DMS153 treated with DMSO at 0.1 percent for 48 hours (cell line): Measurements from ENCODE around the gene PRKAG2.

Experiments
- DNase-seq: peaks from one replicate; lab custom pipeline; 2025; ENCODE audit not compliant: unreplicated experiment; lab: John Stamatoyannopoulos, UW

PRKAG2 gene

DNA sequence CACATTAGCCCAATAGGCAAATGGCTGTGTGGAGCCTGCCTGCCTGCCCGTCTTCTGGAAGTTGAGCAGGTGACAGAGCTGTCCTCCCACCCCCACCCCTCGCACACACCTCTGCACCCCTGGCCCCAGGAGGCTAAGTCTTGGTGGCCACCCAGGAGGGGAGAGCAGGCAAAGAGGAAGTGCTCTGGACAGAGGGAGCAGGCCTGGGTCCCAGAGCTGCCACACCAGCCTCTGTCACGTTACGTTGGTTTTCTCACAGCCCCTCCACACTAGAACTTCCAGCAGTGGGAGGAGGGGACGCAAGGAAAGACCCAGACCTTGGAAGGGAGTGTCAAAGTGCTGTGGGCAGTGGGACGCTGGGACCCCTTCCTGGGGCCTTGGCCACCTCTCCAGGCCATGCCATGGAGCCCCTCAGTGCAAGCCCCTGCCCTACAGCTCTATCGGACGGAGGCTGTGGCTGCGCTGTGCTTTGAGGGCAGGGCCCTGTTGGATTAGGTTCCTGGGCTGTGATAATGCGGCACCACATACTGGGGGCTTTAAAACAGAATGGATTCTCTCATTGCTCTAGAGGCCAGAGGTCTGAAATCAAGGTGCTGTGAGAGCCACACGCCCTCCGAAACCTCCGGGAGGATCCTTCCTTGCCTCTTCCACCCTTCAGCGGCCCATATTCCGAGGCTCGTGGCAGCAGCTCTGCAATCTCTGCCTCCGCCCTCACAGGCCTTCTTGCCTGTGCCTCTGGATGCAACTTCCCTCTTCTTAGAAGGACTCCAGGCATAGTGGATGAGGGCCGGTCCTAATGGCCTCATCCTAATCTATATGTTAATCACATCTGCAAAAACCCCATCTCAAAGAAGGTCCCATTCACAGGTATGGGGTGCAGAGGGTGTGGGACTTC, 9.9 kb downstream of the PRKAG2 start:
- no peak for DNase-seq

GRCh38 chr7:151866028-151866427, 10.9 kb downstream of the PRKAG2 start:
- DNase-seq: no peak

- DNase-seq: no peak
These were observed 11.7 kb downstream of the PRKAG2 start for GRCh38 chr7:151865070-151865670.

DNA sequence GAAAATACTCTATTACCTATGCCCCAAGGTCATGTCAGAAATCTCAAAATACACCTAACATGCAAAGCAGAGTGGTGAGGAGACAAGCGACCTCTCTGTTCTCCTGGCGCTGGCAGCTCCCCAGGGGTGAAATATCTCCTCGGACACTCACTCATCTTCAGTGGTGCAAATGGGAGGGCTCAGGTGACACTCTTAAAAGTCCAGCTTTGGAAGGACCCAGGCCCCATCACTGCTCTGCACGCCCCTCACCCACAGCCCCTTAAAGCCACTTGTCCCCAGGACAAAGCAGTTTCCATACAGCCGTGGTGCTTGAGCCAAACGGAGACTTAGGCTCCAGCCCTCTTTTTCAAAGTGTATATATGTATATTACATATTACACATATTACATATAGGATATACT, 12.4 kb downstream of the PRKAG2 start:
- no peak for DNase-seq

DNA sequence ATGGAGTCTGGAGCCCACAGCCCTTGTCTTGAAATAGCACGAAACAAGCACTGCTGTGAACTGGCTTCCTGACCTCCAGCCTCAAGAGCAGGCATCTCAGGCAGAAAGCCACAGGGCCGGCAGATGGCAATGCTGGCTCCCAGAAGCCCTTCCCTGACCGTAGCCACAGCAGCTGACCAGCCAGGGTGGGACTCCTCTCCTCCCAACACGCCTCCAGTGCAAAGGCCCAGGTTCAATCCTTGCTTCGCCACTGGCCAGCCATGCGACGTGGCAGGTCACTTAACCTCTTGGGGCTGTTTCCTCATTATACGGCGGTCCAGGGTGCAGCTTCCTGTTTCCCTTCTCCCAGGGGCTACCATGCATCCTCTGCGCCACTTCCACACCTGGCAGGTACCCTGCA, 12.8 kb downstream of the PRKAG2 start:
- no peak for DNase-seq

- no peak for DNase-seq
These were observed 13.4 kb downstream of the PRKAG2 start for GRCh38 chr7:151863386-151864079.

DNA sequence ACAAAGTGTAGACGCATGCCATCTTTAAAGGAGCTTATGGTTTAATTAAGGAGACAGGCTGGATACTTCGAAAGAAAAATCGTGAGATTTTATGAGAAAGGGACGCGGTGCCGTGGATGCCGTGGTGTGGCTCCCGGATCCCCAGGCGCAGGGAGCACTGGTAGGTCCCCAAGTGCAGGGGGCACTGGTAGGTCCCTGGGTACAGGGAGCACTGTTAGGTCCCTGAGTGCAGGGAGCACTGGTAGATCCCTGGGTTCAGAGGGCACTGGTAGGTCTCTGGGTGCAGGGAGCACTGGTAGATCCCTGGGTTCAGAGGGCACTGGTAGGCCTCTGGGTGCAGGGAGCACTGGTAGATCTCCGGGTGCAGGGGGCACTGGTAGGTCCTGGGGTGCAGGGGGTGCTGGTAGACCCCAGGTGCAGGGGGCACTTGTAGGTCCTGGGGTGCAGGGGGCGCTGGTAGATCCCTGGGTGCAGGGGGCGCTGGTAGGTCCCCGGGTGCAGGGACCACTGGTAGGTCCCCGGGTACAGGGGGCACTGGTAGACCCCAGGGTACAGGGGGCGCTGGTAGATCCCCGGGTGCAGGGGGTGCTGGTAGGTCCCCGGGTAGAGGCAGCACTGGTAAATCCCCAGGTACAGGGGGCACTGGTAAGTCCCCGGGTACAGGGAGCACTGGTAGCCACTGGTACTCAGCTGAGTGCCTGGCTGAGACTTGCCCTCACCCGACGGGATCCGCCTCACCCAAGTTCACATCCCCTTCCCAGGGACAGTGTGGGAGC, 14.1 kb downstream of the PRKAG2 start:
- no peak for DNase-seq

- DNase-seq: no peak
These were observed 15.0 kb downstream of the PRKAG2 start for GRCh38 chr7:151861881-151862280.

DNA sequence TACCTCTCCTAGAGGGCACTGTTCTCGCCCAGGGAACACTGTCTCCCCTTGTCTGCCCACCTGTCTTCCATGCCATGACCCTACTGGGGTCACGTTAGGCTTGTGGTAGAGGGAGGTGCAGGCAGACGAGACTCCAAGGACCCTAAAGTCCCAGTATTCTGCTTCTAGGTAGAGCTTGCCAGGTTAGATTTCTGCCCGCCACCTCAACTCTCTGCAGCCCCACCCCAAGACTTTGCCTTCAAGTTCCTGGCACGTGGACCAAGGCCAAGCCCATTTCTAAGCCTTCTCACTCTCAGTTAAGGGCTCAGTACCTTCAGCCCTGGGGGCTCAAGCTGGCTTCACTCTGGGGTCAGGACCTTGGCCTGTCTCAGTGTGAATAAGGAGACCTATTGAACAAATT, 16.1 kb downstream of the PRKAG2 start:
- no peak for DNase-seq

DNA sequence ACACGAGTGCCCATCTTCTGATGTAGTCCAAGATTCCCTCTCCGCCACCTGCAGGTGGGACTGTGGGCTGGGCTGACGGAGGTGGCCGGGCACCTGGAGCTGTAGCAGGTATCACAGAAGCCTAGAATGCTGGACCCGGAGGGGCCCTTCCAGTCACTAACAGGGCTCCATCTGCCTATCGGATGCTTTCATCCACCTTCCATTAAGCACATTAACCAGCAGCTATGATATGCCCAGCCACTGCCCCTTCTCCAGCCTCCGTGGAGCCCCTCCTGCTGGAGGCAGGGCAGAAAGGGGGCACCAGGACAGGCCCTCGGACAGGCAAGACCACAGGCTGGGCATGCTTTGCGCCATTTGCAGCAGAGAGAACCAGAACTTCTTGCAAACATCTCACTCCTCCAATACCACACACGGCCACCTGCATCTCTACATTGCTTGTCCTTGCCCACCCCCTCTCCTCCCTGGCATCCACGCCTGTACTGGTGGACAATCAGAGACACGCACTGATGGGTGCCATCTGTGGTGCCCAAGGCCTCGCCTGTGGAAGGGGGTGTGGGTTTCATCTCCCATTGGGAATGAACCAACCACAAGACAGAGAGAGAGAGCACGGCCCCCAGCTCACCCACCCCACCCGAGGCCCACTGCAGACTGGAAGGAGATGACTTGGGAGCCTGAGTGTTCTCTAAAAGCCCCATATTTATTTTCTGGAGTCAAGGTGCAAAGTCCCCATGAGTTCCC, 16.8 kb downstream of the PRKAG2 start:
- no peak for DNase-seq

- DNase-seq: no peak
These were observed 17.6 kb downstream of the PRKAG2 start for GRCh38 chr7:151859111-151859947.

DNA sequence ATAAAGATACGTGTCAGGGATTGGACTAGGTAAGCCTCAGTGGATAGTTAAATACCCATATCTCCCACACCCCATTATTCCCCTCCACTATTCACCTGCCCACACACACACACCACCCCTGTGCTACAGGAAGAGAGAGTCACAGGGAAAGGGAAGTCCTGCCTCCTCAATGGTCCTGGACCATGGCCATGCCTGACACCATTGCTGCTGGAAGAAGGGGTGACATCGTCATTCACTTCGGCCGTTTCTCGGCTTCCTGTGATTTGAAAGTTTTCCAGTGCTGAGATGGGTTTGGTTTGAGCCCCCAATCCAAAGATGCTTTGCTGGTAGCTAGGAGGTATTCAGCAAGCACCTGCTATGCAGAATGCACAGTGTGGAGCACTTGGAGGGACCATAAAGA, 18.5 kb downstream of the PRKAG2 start:
- no peak for DNase-seq

DNA sequence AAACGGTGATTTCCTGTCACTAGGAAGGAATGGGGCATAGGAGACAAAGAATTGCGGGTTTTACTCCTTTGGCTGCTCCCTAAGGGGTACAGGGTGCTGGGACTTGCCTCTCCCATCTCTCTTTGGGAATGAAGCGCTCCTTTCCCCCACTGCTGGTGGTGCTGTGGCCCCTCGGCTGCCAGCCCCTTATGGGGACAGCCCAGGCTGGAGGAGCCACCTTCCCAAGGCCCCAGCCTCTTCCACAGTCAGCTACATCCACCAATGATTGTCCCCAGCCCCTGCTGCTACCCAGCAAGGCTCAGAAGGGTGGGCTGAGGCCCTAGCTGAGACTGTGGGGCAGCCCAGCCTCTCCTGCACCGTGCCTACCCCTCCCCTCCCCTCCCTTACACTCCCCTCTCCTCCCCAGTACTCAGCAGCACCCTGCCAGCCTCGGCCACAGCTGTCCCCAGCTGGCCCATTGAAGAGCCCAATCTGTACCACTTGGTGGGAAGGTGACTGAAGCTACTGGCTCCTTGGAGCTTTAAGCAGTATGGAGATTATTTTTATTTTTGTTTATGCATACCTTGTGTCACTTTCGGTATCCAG, 19.0 kb downstream of the PRKAG2 start:
- DNase-seq: no peak

DNA sequence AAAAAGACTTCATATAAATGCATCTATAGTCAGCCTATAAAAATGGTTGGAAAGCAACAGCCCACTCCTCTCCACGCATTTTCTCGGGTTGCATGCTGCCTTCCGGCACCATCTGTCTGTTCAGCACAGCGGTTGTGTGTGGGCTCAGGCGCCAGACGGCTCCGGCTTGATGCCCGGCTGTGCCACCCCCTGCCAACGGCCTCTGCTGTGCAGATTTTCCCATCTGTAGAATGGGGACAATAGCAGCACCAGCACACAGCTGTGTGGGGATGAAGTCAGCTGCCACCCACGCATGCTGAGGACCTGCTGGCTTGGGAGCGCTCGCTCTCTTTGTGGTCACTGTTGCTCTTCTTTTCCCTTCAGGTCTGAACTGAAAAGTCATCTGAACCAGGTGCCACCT, 19.5 kb downstream of the PRKAG2 start:
- DNase-seq: no peak

GRCh38 chr7:151856516-151856915, 20.4 kb downstream of the PRKAG2 start:
- no peak for DNase-seq

DNA sequence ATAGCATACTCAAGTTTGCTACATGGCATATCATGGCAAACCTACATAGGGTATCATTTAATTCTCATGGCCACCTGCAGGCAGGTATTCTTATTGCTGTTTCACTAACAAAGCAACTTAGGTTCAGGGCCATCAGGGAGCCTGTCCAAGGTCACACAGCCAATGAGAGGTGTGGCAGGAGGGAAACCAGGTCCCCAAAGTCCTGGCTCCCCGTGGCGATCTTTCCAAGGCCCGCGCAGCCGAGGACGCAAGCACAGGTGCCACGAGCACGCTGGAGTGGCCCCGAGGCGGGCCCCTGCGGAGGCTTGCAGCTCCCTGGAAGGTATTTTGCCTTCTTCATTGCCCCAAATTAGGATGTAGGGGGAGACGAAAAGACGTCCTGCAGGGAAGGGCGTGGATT, 20.8 kb downstream of the PRKAG2 start:
- no peak for DNase-seq

GRCh38 chr7:151854720-151855071, 22.2 kb downstream of the PRKAG2 start:
- no peak for DNase-seq

- DNase-seq: no peak
These were observed 22.8 kb downstream of the PRKAG2 start for GRCh38 chr7:151853896-151854719.
